SU-DHL-6 (cell line): Measurements from ENCODE around the gene LRP3.

Source experiments
- H2AFZ ChIP-seq: fragments of 200-600 bp; sonication (generic); 2 replicates; pipeline ENCODE4 v1.6.1; 2014; ENCODE audit warnings: low read depth, mild to moderate bottlenecking, moderate library complexity, mixed read lengths, antibody characterized with exemption, low read length; ENCODE audit not compliant: severe bottlenecking
- H3F3A ChIP-seq: fragments of 200-600 bp; shearing (Covaris generic); 2 replicates; pipeline ENCODE4 v1.6.0; 2016; ENCODE audit warnings: antibody characterized with exemption, mild to moderate bottlenecking; ENCODE audit not compliant: insufficient read depth
- H3K27ac ChIP-seq: fragments of 200-600 bp; sonication (generic); 2 replicates; pipeline ENCODE4 v1.5.1; 2016; ENCODE audit warnings: low read depth, mild to moderate bottlenecking, low read length, moderate library complexity, mixed read lengths
- H3K27me3 ChIP-seq: fragments of 200-600 bp; sonication (generic), shearing (Covaris generic); 2 replicates; pipeline ENCODE4 v1.6.0; 2014; ENCODE audit warnings: mild to moderate bottlenecking, low read length
- H3K36me3 ChIP-seq: fragments of 200-600 bp; sonication (generic); 2 replicates; pipeline ENCODE4 v1.6.1; 2014; ENCODE audit warnings: mild to moderate bottlenecking, low read length, mixed read lengths
- H3K4me2 ChIP-seq: fragments of 300-600, 200-600 bp; shearing (Covaris generic), sonication (generic); 2 replicates; pipeline ENCODE4 v1.6.0; 2014; ENCODE audit warnings: low read length, low read depth, mild to moderate bottlenecking; ENCODE audit not compliant: poor library complexity, severe bottlenecking
- H3K4me3 ChIP-seq: fragments of 200-600 bp; sonication (generic); 2 replicates; pipeline ENCODE4 v1.5.1; 2014; ENCODE audit warnings: antibody characterized with exemption, low read length, mild to moderate bottlenecking, mixed read lengths; ENCODE audit not compliant: insufficient read depth, poor library complexity, severe bottlenecking
- H3K79me2 ChIP-seq: fragments of 200-600 bp; sonication (generic); 2 replicates; pipeline ENCODE4 v1.6.1; 2014; ENCODE audit warnings: mild to moderate bottlenecking, low read length, moderate library complexity; ENCODE audit not compliant: insufficient read depth
- H3K9ac ChIP-seq: fragments of 200-600 bp; sonication (generic); 2 replicates; pipeline ENCODE4 v1.7.0; 2014; ENCODE audit warnings: mild to moderate bottlenecking, low read length
- H3K9me2 ChIP-seq: fragments of 200-600 bp; sonication (generic); replicated peaks from 2 replicates; pipeline ENCODE4 v1.6.1; 2014; ENCODE audit warnings: low read length; ENCODE audit not compliant: insufficient read depth
- H3K9me3 ChIP-seq: fragments of 200-600 bp; sonication (generic); 2 replicates; pipeline ENCODE4 v1.6.1; 2014; ENCODE audit warnings: low read length, mixed read lengths; ENCODE audit not compliant: insufficient read depth
- H4K20me1 ChIP-seq: fragments of 200-600 bp; sonication (generic); 2 replicates; pipeline ENCODE4 v1.6.1; 2014; ENCODE audit warnings: low read depth, mild to moderate bottlenecking, antibody characterized with exemption, low read length, moderate library complexity, mixed read lengths
- CTCF ChIP-seq: fragments of 200-600 bp; sonication (generic); IDR thresholded peaks from one replicate; pipeline ENCODE4 v1.5.1; 2017; ENCODE audit warnings: antibody characterized with exemption, mild to moderate bottlenecking, low read length, moderate library complexity; ENCODE audit not compliant: insufficient read depth, poor library complexity, severe bottlenecking
- EZH2phosphoT487 ChIP-seq: fragments of 200-600 bp; sonication (generic), shearing (Covaris generic); conservative IDR thresholded peaks from 2 replicates; pipeline ENCODE4 v1.6.1; 2018; ENCODE audit warnings: mild to moderate bottlenecking, antibody characterized with exemption, low read length, moderate library complexity, mixed read lengths

Gene LRP3

GRCh38 chr19:33206261-33207039 is 12.3 kb downstream of the LRP3 start:
- Histone ChIP-seq H3K4me2 (no peak overlapping the region), H3K9ac (no peak overlapping the region), H4K20me1 (no peaks in the 10 kb centered on the region), H3K9me3 (no peaks in the 10 kb centered on the region), H3K36me3 (no peaks in the 10 kb centered on the region), H3K4me3 (no peak overlapping the region), H3K9me2 (no peaks in the 10 kb centered on the region), H2AFZ (no peak overlapping the region), H3F3A (no peaks in the 10 kb centered on the region), H3K27me3 (no peaks in the 10 kb centered on the region), H3K79me2 (no peaks in the 10 kb centered on the region), H3K27ac (no peak overlapping the region)
- TF ChIP-seq EZH2phosphoT487 (no peak), CTCF (no peak)

GRCh38 chr19:33207040-33207620 is 13.0 kb downstream of the LRP3 start:
- H4K20me1 ChIP-seq = no peaks in the 10 kb centered on the region
- no peak overlapping the region for H3K9ac ChIP-seq
- no peaks in the 10 kb centered on the region for H3F3A ChIP-seq
- no peaks in the 10 kb centered on the region for H3K27me3 ChIP-seq
- H3K36me3 ChIP-seq = no peaks in the 10 kb centered on the region
- H3K9me2 ChIP-seq = no peaks in the 10 kb centered on the region
- TF ChIP-seq EZH2phosphoT487 = no peak
- no peak for TF ChIP-seq CTCF
- H3K79me2 ChIP-seq = no peaks in the 10 kb centered on the region
- H3K4me2 ChIP-seq = no peak overlapping the region
- H3K27ac ChIP-seq = no peak overlapping the region
- H3K4me3 ChIP-seq = no peak overlapping the region
- no peaks in the 10 kb centered on the region for H3K9me3 ChIP-seq
- no peak overlapping the region for H2AFZ ChIP-seq

- no peak for TF ChIP-seq CTCF
- TF ChIP-seq EZH2phosphoT487 = no peak
- Histone ChIP-seq H3K9me2 (no peaks in the 10 kb centered on the region), H3F3A (no peaks in the 10 kb centered on the region), H3K79me2 (no peaks in the 10 kb centered on the region), H3K27me3 (no peaks in the 10 kb centered on the region), H3K4me3 (no peak overlapping the region), H3K9me3 (no peaks in the 10 kb centered on the region), H3K4me2 (no peak overlapping the region), H4K20me1 (no peaks in the 10 kb centered on the region), H3K27ac (no peak overlapping the region), H3K9ac (no peak overlapping the region), H3K36me3 (no peaks in the 10 kb centered on the region), H2AFZ (no peak overlapping the region)
Measured at GRCh38 chr19:33207903-33208302, 13.8 kb downstream of the LRP3 start.
